Measurements from ENCODE around the gene TXNDC17. TPM values are rescaled to one million over a fixed set of nuclear protein-coding genes. Genes with fewer than 3 reads are reported as not detected.
A peak's percentile ranks its signal among the peaks of the same experiment; 100 is the strongest.
"Not testable (repeated sequence)": the region's sequence is repeated elsewhere in the genome, so short reads cannot be mapped to it uniquely, and the experiment has no call there.

Gene TXNDC17
- total RNA-seq, 1 experiment from 2014 or later, result 136 TPM

DNA sequence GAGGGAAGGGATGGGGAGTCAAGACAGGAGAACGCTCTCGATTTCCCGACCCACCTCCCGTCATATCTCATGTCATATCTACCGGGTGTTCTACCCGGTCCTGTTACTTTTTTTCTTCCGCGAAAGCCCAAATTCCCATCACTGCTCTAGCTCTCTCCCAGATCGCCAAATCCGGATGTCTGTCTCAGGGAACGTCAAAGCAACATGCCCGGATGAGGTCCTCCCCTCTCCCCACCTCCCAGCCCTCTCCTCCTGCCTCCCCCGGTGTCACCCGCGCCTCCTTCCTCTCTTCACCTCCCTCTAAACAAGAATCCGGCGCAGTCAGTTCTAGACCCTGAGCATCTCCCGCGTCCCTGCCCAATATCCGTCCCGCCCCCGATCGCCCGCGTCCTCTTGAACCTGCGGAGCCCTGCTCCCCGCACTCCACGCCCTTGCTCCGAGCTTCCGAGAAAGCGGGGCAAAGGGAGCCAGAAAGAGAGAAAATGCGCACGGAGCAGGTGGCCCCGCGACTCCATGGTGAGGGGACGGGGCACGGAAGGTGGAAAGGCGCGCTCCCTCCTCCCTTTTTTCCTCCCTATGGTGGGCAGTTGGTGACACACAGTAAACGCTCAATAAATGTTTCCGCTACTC is 15.0 kb downstream of the TXNDC17 start:
- in situ Hi-C loops (cut with HindIII; ENCODE audit: low pct_unique_long_range_greater_than_20kb, low sequenced_read_pairs); DNase-seq (ENCODE audit: low read depth, low spot score): not testable (repeated sequence)

DNA sequence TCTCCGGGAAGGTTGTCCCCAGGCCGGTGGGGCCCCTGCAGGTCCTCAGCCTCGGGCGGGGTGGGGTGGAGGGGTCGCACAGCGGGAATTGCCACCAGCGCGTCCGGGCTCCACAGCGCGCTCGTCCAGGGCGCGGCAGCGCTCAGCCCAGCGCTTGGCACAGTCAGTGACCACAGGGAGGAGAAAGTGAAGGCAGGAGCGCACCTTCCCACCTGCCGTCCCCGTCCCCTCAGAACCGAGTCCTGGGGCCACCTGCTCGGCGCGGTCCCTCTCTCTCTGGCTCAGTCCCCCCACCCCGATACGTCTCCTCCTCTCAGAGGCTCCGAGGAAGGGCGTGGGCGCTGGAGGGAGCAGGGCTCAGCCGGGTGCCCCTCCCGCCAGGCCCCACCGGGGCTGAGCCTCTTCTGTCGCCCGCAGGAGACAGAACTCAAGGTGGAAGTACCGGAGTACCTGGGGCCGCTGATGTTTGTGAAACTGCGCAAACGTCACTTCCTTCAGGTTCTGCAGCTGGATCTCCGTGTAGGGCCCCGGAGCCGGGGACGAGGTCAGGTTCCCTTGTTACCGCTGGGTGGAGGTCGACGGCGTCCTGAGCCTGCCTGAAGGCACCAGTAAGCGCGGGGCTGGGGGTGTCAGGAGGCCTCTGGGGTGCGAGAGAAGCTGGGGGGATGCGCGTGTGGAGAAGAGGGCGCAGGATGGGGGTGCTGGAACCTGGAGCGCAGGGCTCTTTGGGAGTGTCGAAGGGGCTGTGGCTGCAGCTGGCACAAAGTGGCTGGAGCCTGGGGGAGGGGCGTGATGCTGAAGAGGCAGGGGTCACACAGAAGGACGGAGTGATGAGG is 16.2 kb downstream of the TXNDC17 start:
- in situ Hi-C loops (cut with HindIII; ENCODE audit: low pct_unique_long_range_greater_than_20kb, low sequenced_read_pairs); DNase-seq (ENCODE audit: low read depth, low spot score): not testable (repeated sequence)

DNA sequence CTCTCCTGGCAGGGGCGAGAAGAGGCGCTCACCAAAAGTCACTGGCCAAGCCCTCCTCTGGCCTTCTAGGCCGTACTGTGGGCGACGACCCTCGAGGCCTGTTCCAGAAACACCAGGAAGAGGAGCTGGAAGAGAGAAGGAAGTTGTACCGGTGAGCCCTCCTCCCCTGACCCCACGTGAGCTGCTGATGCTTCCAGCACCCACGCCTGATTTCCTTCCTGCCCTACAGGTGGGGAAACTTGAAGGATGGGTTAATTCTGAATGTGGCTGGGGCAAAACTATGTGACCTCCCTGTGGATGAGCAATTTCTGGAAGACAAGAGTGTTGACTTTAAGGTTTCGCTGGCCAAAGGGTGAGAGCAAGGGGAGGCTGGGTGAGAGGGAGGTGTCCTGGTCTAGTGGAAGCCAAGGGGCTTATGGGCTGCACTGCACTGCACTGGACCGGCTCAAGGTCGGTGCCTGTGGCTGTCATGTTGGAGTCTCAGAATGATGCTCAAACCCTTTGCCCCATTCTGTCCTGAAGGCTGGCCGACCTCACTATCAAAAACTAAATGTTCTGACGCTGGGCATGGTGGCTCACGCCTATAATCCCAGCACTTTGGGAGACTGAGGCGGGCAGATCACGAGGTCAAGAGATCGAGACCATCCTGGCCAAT is 16.9 kb downstream of the TXNDC17 start:
- in situ Hi-C loops (cut with HindIII; ENCODE audit: low pct_unique_long_range_greater_than_20kb, low sequenced_read_pairs), result no loop called here
- DNase-seq (ENCODE audit: low read depth, low spot score), result no peak

DNA sequence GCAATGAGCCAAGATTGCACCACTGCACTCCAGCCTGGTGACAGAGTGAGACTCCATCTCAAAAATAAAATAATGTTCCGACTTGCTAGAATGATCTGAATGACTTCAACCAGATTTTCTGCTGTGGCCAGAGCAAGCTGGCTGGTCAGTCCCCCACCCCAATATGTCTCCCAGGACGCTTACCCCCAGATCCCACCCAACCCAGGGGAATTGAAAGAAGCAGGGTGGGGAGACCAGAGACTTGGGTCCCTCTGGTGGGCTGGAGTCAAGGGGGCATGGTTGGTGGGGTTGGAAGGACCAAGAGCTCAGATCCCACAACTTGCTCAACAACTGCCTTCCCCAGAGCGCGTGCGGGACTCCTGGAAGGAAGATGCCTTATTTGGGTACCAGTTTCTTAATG is 17.6 kb downstream of the TXNDC17 start:
- DNase-seq (ENCODE audit: low read depth, low spot score); in situ Hi-C loops (cut with HindIII; ENCODE audit: low pct_unique_long_range_greater_than_20kb, low sequenced_read_pairs): not testable (repeated sequence)

DNA sequence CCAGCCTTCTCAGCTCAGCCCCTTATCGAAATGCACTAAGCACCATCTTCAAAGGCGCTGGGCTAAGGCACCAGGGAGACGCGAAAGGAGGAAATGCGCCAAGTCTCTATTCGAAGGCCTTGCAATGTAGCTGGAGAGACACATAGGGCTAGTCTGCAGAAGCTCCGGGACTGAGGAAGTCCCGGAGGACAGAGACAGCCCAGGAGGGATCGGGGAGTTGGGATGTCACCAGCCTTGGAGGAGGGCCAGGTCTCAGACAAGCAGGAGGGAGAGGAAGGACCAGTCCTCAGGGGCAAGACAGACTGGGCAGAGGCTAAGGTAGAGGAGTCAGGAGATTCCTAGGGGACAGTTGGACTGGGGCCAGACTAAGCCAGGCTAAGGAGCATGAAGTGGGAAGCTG is 19.2 kb downstream of the TXNDC17 start:
- in situ Hi-C loops (cut with HindIII; ENCODE audit: low pct_unique_long_range_greater_than_20kb, low sequenced_read_pairs), result no loop called here
- no peak for DNase-seq (ENCODE audit: low read depth, low spot score)

DNA sequence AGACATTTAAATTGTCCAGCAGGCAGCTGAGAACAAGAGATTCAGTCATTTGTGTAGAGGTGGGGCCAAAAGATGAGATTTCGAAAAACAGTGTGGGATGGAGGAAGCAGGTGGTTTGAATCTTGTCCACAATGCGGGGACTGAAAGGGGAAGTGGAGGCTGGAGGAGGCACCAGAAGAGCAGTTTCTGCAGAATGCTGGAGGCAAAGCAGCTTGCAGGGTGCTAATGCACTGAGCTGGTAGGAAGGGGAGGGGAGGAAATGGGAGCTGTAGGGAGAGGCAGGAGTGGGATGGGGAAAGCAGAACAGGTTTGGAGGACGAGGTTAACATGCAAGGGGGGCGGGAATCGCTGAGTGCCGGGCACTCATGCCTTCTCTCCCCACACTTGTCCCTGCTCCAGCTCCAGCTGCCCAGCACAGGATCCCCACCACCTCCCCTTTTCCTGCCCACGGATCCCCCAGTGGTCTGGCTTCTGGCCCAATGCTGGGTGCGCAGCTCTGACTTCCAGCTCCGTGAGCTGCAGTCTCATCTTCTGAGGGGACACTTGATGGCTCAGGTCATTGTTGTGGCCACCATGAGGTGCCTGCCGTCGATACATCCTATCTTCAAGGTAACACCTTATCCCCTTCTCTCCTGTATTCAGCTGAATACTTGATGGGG is 20.1 kb downstream of the TXNDC17 start:
- in situ Hi-C loops (cut with HindIII; ENCODE audit: low pct_unique_long_range_greater_than_20kb, low sequenced_read_pairs), result no loop called here
- no peak for DNase-seq (ENCODE audit: low read depth, low spot score)

DNA sequence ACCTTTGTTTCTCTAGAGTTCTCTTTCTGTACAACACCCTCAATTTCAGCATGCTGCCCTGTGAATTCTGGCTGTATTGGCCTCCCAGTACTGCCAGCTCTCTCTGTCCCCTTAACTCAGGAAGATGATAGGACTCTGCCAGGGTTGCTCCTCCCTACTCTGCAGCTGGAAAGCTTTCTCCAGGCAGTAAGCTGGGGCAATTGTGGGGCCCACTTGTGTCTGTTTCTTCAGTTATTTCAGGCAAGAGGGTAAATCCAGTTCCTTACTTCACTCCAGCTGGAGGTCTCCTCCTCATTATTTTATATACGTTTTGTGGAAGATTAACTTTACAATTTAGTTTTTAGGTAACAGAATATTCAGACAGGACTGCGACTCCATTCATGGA is 20.6 kb downstream of the TXNDC17 start:
- DNase-seq (ENCODE audit: low read depth, low spot score), result no peak
- in situ Hi-C loops (cut with HindIII; ENCODE audit: low pct_unique_long_range_greater_than_20kb, low sequenced_read_pairs), result no loop called here

DNA sequence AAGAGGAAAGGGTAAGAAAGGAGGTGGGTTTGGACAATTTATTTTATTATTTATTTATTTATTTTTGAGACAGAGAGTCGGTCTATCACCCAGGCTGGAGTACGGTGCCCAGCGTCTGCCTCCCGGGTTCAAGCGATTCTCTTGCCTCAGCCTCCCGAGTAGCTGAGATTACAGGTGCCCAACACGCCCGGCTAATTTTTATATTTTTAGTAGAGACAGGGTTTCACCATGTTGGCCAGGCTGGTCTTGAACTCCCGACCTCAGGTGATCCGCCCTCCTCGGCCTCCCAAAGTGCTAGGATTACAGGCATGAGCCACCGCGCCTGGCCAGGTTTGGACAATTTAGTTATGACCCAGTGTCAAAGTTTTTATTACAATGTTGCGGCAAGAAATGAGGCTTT is 22.3 kb downstream of the TXNDC17 start:
- DNase-seq (ENCODE audit: low read depth, low spot score); in situ Hi-C loops (cut with HindIII; ENCODE audit: low pct_unique_long_range_greater_than_20kb, low sequenced_read_pairs): not testable (repeated sequence)

DNA sequence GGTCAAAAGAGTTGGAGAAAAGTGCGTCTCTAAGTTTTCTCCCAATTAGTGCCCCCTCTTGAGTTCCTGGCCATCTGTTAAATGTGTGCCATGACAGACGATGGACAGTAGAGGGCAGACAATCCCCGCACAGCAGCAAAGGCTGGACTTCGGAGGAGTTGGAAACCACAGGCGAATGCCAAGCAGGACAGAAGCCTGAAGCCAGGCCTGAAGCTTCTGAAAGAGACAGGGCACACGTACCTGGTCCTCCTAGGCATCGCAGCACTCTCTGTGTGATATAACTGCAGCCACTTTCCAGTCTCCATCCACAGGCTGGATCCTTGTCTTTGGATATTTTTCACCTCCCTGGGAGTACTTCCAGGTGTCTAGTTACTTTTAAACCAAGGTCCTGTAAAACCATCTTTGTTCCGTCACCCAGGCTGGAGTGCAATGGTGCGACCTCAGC is 25.2 kb downstream of the TXNDC17 start:
- peak; percentile 92 for DNase-seq (ENCODE audit: low read depth, low spot score)
- in situ Hi-C loops (cut with HindIII; ENCODE audit: low pct_unique_long_range_greater_than_20kb, low sequenced_read_pairs), result no loop called here

DNA sequence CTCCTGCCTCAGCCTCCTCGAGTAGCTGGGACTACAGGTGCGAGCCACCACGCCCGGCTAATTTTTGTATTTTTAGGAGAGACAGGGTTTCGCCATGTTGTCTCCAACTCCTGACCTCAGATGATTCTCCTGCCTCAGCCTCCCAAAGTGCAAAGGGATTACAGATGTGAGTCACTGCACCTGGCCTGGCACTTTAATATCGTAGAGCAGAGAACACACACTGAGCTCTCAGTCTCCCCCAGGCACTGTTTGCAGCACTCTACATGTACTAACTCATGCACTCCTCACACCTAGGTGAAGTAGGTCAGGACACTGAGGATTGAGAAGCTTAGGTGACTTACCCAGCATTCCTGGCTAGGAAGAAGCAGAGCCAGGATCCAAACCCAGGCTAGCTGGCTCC is 25.7 kb downstream of the TXNDC17 start:
- in situ Hi-C loops (cut with HindIII; ENCODE audit: low pct_unique_long_range_greater_than_20kb, low sequenced_read_pairs), result no loop called here
- DNase-seq (ENCODE audit: low read depth, low spot score), result no peak

DNA sequence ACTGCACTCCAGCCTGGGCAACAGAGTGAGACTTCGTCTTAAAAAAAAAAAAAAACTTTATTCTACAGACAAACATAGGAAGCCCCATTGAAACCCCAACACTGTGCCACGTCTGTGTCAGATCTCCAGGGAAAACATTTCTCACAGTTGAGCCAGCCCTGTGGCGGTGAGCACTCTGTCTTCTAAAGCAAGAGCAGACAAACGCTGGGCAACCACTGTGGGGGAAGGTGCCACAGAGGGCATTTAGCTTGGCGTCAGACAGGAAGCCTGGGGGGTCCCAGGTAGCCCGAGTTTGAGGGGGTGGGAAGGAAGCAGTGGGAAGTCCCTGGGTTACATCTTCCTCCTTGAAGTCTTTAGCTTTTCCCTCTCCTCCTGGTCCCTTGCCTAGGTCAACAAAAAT is 26.7 kb downstream of the TXNDC17 start:
- in situ Hi-C loops (cut with HindIII; ENCODE audit: low pct_unique_long_range_greater_than_20kb, low sequenced_read_pairs), result no loop called here
- DNase-seq (ENCODE audit: low read depth, low spot score), result no peak

DNA sequence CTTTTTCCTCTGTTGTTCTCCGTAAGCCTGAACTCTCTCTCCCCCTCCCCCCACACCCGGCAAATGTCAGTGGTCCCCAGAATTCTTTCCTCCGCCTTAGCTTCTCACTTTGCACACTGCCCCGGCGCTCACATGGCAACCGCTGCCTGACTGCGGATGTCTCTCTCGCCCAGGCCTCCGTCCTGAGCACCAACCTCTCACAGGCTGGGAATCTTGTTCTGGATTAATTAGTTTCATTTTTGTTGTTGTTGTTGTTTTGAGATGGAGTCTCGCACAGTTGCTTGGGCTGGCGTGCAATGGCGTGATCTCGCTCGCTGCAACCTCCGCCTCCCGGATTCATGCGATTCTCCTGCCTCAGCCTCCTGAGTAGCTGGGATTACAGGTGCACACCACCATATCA is 27.4 kb downstream of the TXNDC17 start:
- in situ Hi-C loops (cut with HindIII; ENCODE audit: low pct_unique_long_range_greater_than_20kb, low sequenced_read_pairs), result no loop called here
- no peak for DNase-seq (ENCODE audit: low read depth, low spot score)

DNA sequence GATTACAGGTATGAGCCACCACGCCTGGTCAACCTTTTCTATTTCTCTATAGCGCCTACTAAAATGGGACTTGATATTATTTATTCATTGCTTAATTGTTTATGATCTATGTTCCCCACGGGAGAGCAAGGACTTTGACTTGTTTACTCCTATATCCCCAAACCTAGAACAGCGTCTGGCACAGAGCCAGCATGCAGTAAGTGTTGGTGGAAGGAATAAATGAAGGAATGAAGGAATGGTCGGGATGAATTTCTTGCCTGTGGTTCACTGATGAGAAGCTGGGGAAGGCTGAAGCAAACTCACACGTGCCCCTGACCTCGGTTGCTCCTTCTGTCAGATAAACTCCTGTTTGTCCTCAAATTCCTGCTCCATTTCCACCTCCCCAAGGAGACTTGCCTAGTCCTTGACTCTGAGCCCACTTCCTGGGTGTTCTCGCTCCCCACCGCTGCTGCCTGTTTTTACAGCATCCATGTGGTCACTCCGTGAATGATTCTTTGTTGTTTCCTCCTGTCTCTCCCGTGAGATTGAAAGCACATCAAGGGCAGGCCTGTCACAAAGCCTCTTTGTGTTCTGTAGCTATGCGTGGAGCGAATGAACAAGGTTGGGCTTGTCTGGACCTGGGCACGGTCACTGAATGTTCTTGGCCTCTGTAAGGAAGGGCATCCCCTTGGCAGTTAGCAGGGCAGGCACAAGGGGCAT is 28.0 kb downstream of the TXNDC17 start:
- in situ Hi-C loops (cut with HindIII; ENCODE audit: low pct_unique_long_range_greater_than_20kb, low sequenced_read_pairs), result no loop called here
- DNase-seq (ENCODE audit: low read depth, low spot score), result peak; percentile 99

DNA sequence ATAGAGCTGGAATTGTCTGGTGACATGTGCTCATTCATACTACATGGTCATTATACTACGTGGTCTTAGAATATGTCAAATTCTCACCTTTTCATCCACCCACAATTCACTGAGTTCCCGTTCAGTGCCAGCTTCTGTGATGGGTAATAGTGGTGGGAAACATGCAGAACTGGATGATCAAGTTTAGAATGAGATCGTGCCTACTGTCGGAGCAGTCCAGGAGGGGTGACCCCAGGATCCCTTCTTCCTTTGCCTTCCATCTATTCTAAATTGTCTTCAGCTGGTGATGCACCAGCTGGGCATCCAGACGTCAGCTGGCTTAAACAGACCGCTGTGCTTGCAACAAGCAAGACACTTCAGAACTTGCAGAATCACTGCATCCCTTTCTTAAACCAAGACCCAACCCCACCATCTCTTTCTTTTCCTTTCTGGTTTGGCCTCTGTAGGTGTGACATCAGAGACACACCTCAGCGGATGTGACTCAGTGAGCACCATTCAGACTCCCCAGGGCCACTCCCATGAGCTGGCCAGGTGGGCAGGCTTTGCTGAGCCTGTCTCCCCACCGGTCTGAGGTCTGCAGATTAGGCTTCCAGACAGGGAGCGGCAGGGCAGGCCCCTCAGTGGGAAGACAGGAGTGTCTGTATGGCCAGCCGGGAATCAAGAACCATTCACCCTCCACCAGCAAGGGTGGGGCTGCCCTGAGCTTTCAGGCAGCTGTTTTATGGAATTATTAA is 28.8 kb downstream of the TXNDC17 start:
- DNase-seq (ENCODE audit: low read depth, low spot score), result no peak
- in situ Hi-C loops (cut with HindIII; ENCODE audit: low pct_unique_long_range_greater_than_20kb, low sequenced_read_pairs), result no loop called here

DNA sequence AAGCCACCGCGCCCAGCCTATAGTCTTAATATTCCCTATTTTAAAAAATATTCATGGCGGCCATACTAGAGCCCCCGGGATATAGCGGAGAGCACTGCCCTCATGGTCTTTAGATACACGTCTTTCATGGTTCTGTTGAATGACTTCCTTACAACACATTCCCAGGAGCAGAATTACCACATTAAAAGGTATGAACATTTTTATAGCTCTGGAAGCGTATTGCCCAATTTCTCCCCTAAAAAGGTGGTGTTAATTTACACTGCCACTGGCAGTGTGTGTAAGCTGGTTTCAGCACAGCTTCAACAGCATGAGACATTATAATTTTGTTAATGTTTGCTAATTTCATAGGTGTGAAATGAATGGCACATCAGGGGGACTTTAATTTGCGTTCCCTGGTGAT is 29.7 kb downstream of the TXNDC17 start:
- in situ Hi-C loops (cut with HindIII; ENCODE audit: low pct_unique_long_range_greater_than_20kb, low sequenced_read_pairs), result no loop called here
- no peak for DNase-seq (ENCODE audit: low read depth, low spot score)

DNA sequence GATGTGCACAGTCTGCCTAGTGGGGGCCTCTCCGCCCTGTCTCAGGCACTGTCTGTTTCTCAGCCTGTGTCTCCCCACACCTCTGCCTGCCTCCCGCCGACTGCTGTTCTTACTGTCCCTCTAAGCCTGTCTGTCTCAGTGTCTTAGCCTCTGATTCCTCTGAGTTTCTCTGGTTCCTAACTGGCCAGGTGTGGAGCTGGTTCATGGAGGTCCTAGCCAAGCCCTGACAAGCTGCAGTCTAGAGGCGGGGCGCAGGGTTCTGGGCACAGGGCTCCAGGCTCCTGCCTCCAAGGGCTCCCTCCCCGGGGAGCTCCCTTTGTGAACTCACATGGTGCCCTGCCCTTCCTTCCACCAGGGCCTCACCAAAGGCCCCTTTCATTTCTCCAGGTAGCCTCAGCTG is 30.1 kb downstream of the TXNDC17 start:
- no peak for DNase-seq (ENCODE audit: low read depth, low spot score)
- in situ Hi-C loops (cut with HindIII; ENCODE audit: low pct_unique_long_range_greater_than_20kb, low sequenced_read_pairs), result no loop called here

DNA sequence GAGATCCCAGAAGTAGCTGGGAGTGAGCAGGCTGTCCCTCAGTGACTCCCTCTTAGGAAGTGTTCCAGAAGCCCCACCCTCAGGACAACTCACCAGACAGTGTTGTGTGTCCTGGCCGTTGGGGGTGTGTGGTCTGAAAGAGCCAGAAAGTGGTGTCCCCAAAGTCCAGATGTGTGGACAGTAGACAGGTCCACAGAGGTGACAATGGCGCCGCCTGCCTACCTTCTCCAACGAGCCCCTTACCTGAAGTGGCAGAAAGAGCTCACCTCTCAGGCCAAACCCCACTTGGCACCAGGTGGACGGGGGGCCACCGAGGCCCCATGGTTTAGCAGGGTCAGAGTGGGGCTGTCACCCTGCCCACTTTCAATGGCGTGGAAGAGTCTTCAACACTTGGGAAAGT is 30.6 kb downstream of the TXNDC17 start:
- in situ Hi-C loops (cut with HindIII; ENCODE audit: low pct_unique_long_range_greater_than_20kb, low sequenced_read_pairs), result no loop called here
- DNase-seq (ENCODE audit: low read depth, low spot score), result no peak
